ENCODE results near the gene IFNK.
A peak's percentile ranks its signal among the peaks of the same experiment; 100 is the strongest.

Gene IFNK

DNA sequence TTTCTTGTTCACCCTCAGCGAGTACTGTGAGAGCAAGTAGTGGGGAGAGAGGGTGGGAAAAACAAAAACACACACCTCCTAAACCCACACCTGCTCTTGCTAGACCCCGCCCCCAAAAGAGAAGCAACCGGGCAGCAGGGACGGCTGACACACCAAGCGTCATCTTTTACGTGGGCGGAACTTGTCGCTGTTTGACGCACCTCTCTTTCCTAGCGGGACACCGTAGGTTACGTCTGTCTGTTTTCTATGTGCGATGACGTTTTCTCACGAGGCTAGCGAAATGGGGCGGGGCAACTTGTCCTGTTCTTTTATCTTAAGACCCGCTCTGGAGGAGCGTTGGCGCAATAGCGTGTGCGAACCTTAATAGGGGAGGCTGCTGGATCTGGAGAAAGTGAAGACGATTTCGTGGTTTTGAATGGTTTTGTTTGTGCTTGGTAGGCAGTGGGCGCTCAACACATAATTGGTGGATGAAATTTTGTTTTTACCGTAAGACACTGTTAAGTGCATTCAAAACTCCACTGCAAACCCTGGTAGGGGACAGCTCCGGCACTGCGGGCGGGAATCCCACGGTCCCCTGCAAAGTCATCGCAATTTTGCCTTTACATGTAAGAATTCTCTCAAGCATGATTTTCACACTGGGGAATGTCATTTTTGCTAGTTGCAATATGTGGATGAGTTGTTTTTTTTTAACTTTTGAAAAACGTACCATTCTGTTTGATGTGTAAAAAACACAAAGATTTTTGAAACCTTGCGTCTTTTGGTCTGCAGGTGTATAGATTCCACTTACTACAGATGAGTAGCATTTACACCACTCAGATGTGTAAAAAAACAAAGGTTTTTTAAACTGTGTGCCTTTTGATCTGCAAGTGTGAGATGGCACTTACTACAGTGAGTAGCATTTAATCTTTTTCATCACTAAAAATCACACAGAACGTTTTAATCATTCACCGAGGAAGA, 49.8 kb downstream of the IFNK start:
- DNase-seq (ENCODE audit: low spot score): peak; percentile 89

Measured in left forelimb (tissue), 1 donor.